Loucy (cell line): Measurements from ENCODE around the gene IGFBPL1.

Experiments used
- EZH2phosphoT487 ChIP-seq: fragments of 200-600 bp; IDR thresholded peaks from 2 replicates; pipeline ENCODE4 v1.6.1; 2018; ENCODE audit warnings: antibody characterized with exemption, mild to moderate bottlenecking, moderate library complexity, borderline replicate concordance
- TF ChIP-seq, protein P1 (sequence below): fragments of 200-600 bp; sonication (generic); conservative IDR thresholded peaks from 2 replicates; pipeline ENCODE4 v1.5.1; 2014; ENCODE audit warnings: mild to moderate bottlenecking, antibody characterized with exemption, low read length

DNA sequence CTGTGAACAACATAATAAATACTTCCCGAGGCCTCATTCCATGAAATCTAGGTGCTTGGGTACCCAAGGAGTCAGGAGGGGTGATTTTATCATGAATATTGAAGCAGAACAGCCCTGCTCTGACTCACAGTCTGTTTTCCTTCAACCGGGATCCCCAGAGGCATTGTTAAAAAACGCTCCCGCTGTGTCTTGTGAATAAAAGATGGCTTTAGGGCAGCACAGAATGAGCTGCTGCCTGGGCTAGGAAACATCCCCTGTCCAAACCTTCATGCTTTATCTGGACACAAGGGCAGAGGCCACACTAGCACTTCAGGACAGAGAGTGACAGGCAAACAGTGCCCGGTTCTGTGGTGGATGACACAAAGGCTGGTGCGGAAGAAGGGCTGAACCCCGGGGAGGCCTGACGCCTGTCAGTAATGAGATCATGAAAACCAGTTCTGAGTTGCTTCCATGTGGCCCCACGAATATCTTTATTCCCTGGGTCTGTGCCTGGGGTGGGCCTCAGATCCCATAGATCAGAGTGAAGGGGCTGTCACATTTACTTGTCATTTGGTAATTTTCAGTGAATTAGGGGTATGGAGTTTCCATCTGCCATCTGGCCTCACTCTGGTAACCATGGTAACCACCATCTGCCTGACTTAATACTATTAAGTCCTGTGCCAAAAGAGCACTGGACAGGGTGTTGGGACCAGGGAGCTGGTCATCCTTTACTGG lies 2.6 kb downstream of the IGFBPL1 start:
- TF ChIP-seq, protein P1, sequence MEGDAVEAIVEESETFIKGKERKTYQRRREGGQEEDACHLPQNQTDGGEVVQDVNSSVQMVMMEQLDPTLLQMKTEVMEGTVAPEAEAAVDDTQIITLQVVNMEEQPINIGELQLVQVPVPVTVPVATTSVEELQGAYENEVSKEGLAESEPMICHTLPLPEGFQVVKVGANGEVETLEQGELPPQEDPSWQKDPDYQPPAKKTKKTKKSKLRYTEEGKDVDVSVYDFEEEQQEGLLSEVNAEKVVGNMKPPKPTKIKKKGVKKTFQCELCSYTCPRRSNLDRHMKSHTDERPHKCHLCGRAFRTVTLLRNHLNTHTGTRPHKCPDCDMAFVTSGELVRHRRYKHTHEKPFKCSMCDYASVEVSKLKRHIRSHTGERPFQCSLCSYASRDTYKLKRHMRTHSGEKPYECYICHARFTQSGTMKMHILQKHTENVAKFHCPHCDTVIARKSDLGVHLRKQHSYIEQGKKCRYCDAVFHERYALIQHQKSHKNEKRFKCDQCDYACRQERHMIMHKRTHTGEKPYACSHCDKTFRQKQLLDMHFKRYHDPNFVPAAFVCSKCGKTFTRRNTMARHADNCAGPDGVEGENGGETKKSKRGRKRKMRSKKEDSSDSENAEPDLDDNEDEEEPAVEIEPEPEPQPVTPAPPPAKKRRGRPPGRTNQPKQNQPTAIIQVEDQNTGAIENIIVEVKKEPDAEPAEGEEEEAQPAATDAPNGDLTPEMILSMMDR: no peak
- no peak for TF ChIP-seq EZH2phosphoT487
